Stimulated activated CD4-positive, alpha-beta T cell treated with anti-CD3 and anti-CD28 coated beads, Interleukin-2, amount 100 ng/mL, for 48 hours (primary cell): Measurements from ENCODE around the gene TSHZ2.

Source experiments
- DNase-seq, 2 donors: peaks; one replicate each; pipeline ENCODE4 v3.0.0-alpha.2; 2020

Gene TSHZ2

GRCh38 chr20:53214392-53214791, 242.2 kb downstream of the TSHZ2 start:
- DNase-seq, result no peak

GRCh38 chr20:53215166-53215565, 243.0 kb downstream of the TSHZ2 start:
- DNase-seq, result no peak

DNA sequence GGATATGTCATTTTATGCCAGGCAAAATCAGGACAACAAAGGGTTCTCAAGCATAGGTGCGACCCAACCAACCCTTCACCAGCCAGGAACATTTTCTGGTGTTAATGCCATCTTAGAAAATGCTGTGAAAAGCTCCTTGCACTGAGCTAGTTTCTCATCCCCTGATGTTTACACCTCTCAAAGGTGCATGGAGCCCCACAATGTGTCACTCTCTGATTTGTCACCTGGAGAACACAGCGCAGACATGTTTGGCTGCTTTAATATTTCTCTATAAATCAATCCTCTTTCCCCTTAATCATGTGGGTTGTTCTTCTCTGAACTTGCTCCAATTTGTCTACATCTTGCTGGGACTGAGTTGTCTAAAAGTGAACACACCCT, 244.3 kb downstream of the TSHZ2 start:
- DNase-seq, result no peak

DNA sequence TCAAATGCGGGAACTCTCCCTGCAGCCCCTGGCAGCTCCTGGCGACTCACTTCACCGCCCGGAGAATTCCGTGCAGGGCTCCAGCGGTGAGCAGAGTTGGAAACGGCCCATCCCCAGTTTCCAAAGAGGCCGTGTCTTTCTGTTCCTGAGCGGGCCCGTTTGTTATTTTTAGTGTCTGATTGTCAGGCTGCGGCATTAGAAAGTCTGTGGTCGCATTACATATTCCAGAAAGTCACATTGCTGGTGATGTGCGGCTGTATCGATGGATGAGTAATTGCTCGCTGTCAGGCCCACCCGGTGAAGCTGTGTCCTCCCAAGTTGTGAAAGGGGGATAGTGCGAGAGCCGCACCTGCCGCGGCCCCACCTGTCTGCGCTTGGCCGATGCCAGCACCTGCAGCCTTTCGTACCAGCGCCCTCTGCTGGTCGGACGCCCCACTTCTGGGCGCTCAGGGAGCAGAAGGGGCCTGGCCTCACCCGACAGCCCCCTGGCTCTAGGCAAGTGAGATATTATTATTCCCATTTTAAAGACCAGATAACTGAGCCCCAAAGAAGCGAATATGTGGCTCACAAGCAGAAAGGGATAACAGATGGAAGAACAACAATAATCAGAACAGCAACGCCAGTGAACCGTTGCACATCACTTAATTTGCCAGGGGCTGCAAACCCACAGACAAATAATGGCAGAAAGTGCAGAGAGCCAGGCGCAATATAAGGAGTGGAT, 244.9 kb downstream of the TSHZ2 start:
- DNase-seq, result peak; percentile 79 to 83

DNA sequence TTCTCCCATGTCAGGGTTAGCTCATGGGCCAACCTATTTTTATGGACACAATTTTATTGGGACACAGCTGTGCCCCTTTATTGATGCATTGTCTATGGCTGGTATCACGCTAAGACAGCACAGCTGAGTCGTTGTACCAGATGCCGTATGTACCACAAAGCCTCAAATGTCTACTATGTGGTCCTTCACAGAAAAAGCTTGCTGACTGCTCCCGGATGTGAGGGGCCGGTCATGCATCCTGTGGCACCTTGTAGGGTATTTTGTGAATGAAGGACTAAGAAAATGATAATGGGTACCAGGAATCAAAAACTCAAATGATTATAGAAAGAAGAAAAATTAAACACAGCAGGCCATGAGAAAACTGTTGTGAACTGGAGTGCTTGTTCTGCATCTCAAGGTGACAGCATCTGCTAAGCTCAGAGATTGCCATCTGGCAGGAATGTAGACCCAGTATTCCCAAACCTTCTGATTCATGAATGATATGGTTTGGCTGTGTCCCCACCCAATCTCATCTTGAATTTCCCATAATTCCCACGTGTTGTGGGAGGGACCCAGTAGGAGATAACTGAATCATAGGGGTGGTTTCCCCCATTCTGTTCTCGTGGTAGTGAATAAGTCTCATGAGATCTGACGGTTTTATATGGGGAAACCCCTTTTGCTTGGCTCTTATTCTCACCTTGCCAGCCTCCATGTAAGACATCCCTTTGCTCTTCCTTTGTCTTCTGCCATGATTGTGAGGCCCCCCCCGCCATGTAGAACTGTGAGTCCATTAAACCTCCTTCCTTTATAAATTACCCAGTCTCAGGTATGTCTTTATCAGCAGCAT, 248.5 kb downstream of the TSHZ2 start:
- no peak for DNase-seq

DNA sequence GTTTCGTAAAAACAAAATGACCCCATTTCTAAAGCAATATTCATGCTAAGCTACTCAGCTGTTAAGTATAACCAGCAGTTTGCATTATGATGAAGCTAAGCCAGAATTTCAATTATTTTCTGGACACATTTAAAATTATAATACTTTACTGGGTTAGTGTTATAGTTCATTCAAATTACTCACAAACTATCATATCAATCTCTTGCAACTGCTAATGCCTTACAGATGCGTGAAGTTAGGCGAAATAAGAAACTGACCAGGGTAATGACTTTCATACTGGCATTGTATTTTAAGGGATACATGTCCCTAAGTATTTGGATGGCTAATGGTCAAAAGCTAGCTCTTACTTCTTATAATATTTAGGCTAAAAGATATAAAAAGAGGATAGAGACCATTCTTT, 249.6 kb downstream of the TSHZ2 start:
- no peak for DNase-seq

- no peak for DNase-seq
Measured at GRCh38 chr20:53222416-53222815, 250.3 kb downstream of the TSHZ2 start.

GRCh38 chr20:53222932-53223331, 250.8 kb downstream of the TSHZ2 start:
- no peak for DNase-seq

DNA sequence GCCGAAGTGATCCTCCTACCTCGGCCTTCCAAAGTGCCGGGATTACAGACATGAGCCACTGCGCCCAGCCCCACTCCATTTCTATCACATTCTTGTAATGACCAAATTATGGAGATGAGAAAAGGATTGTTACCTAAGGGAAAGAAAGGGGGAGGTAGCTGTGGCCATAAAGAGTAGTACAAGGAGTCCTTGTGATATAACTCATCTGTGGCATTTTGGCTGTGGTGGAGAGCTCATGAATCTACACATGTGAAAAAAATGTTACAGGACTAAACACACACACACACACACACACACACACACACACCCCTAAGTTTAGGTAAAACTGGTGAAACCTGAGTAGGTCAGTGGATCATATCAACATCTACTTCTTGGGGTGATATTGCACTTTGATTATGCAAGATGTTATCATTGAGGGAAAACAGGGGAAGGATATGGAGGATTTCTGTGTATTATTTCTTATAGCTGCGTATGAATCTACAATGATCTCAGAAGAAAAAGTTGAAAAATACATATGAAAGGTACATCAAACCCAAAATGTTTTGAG, 251.5 kb downstream of the TSHZ2 start:
- DNase-seq, result no peak

GRCh38 chr20:53224851-53225250, 252.7 kb downstream of the TSHZ2 start:
- DNase-seq, result no peak

GRCh38 chr20:53226826-53227225, 254.7 kb downstream of the TSHZ2 start:
- DNase-seq, result no peak

DNA sequence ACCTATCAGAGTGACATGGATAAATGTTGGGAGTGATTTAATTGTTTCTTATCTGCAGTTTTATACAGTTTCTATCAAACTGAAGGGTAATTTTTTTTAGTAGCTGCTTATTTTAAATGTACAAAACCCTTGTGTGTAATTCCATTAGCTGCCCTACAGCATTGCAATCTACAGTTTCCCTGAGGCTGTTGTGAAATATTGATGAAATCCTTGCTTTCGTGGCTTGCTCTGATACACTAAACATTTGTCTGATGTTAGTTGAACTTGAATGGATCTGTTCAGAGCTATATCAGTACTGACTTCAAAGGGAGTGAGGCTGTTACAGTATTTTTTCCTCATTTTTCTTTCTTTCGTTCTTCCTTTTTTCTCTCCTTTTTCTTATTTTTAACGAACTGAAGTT, 255.4 kb downstream of the TSHZ2 start:
- DNase-seq, result no peak

- DNase-seq, result no peak
Measured at GRCh38 chr20:53231061-53231460, 258.9 kb downstream of the TSHZ2 start.

DNA sequence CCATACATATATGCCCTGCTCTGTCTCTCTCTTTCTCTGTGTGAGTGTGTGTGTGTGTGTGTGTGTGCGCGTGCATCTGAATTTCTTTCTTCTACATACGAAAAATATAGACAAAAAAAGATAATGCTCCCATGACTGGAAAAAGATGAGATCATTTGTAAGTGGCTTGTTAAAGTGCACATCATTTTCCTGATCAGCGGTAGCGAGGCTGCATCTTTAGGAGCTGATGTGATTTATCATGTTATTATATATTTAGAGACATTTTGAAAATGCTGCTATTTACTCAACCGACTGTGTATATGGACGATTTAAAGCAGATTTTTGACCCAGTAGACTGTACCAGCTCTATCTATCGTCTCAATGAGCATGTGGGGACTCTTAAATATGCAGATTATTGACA, 265.3 kb downstream of the TSHZ2 start:
- DNase-seq, result no peak

GRCh38 chr20:53238121-53238660, 266.0 kb downstream of the TSHZ2 start:
- no peak for DNase-seq

DNA sequence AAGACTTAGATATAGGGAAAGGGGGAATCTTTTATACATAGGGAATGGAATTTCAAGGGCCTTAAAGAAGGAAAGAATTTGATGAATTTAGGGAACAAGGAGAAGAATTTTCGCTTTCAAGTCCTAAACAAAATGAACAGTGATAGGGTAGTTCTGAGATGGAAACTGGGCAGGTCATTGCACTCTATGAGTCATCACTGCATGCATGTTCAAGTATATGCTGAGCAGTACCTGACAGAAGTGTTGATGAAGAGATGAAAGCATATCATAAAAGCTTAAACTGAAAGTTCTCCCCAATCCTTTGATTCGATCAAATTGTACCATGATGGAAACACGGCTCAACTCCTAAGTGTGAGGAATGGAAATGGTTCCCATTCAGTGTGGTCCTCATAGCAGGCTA, 271.0 kb downstream of the TSHZ2 start:
- no peak for DNase-seq

GRCh38 chr20:53244711-53245110, 272.6 kb downstream of the TSHZ2 start:
- DNase-seq, result no peak

GRCh38 chr20:53245574-53245973, 273.4 kb downstream of the TSHZ2 start:
- DNase-seq, result no peak

DNA sequence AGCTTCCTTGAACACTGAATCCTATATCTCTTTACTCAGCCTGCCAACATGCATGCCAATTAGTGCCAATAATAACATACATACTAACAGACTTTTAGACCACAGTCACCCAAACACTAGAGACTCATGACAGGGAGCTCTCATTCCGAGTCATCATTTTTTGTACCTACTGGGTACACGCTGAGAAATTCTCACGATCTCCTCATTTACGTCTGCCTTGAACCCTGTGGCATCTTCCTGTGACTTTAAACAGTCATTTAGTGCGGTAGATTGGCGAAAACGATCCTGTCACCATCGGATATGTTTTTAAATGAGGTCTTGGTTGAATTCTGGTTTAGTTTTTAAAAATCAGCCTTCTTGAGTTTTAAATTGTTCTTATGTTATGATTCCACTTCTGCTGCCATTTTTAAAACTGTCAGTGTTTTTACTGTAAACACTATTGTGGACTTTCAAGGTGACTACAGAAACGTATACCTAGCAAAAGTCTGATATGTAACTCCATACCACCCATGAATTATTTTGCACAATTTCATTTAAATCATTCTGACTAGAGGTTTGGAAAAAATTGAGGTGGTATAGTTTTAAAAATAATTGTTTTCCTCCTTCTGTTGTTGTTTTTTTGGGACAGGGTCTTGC, 275.4 kb downstream of the TSHZ2 start:
- no peak for DNase-seq

DNA sequence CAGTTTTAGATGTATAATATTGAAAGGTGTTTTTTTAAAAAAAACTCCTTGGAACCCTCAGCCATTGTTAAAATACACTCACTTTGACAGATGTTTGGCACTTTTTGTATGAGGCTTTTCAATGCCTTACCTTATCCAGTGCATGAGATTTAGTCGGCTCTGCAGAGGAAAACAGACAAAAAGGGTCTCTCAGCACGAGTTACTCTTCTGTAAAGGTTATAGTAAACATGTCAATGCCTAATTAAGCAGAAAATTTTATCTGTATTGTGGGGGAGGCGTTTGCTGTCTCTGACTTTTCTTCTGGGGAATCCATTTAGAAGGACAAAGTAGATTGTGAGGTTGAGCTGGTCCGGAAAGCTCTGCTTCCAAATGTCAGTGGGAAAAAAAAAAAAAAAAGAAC, 278.3 kb downstream of the TSHZ2 start:
- DNase-seq, result no peak

- DNase-seq, result no peak
Measured at GRCh38 chr20:53252002-53252401, 279.8 kb downstream of the TSHZ2 start.

- no peak for DNase-seq
Measured at GRCh38 chr20:53253668-53254067, 281.5 kb downstream of the TSHZ2 start.

DNA sequence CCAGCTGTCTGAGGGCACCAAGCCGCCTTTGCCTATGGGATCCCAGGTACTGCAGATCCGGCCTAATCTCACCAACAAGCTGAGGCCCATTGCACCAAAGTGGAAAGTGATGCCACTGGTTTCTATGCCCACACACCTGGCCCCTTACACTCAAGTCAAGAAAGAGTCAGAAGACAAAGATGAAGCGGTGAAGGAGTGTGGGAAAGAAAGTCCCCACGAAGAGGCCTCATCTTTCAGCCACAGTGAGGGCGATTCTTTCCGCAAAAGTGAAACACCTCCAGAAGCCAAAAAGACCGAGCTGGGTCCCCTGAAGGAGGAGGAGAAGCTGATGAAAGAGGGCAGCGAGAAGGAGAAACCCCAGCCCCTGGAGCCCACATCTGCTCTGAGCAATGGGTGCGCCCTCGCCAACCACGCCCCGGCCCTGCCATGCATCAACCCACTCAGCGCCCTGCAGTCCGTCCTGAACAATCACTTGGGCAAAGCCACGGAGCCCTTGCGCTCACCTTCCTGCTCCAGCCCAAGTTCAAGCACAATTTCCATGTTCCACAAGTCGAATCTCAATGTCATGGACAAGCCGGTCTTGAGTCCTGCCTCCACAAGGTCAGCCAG, 283.0 kb downstream of the TSHZ2 start:
- peak; percentile 2 to 22 for DNase-seq
